ENCODE results near the gene PGM3.

The PGM3 gene

GRCh38 chr6:83183082-83183828 lies 9.8 kb downstream of the PGM3 start:
- DNase-seq: no peak

DNA sequence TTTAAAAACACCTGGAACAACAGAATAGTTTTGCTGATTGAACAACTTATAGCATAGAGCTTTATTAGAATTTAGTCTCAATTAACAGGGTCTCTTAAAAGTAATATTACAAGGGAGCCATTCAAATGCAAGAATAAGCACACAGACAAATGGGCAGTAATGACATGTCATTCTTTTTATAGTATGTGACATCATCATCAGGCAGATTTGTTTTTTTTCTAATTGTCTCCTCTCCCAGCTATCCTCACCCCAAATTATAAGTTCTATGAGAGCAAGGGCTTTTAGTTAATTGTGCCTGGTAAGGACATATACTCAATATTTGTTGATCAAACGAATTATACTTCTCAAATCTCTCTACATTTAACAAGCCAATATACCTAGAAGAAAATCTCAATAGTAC lies 11.0 kb downstream of the PGM3 start:
- DNase-seq: no peak

- DNase-seq: no peak
These were observed 12.6 kb downstream of the PGM3 start for GRCh38 chr6:83180426-83180950.

DNA sequence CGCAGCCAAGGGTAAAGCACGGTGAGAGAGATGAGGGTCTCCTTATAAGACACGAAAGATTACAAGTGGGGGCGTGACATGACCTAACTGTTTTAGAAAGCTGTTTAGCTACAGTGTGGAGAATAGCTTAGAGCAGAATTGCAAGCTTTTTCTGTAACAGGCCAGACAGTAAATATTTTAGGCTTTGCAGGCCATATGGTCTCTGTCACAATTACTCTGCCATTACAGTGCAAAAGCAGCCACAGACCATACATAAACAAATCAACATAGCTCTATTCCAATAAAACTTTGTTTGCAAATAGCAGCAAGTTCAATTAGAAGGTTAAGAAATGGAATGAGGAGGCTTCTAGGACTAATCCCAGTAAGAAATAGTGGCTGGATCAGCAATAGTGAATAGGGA lies 16.8 kb downstream of the PGM3 start:
- DNase-seq: no peak

- no peak for DNase-seq
These were observed 23.6 kb downstream of the PGM3 start for GRCh38 chr6:83169511-83169910.

GRCh38 chr6:83169106-83169505 lies 24.0 kb downstream of the PGM3 start:
- no peak for DNase-seq

GRCh38 chr6:83168556-83168955 lies 24.5 kb downstream of the PGM3 start:
- DNase-seq: no peak

- no peak for DNase-seq
These were observed 25.3 kb downstream of the PGM3 start for GRCh38 chr6:83167726-83168278.

DNA sequence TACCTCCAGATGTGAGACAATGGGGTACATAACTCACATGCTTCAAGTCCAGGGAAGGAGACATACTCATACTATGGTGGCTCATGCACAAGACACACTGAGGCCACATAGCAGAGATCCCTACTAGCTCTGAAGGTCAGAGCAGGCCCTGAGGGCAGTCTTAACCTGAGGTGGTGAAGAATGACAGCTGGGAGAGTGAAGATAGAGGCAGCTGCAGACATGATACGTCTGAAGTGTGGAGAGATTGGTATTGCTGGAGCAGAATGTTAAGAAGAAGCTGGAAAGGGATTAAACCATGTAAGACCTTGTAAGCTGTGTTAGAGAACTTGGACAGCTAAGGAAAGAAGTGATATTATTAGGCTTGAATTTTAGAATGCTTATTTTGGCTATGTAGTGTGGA lies 32.9 kb downstream of the PGM3 start:
- DNase-seq: no peak

DNA sequence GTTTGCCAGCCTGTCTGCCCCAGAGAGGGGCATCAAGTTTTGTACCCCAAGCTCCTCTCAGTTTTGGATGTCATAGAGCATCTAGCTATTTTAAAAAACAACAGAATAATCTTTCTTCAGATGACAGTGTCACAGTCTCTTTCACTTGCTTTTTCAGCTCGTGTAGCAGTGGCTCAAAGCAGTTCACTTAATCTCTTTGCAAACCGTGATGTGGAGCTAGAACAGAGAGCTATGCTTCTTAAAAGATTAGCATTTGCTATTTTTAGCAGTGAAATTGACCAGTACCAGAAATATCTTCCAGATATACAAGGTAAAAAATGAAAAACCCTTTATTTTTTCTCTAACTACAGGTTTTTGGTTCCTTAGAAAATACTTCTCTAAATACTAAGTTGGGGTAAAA lies 37.3 kb downstream of the PGM3 start:
- no peak for DNase-seq

GRCh38 chr6:83153883-83154521 lies 39.1 kb downstream of the PGM3 start:
- no peak for DNase-seq

DNA sequence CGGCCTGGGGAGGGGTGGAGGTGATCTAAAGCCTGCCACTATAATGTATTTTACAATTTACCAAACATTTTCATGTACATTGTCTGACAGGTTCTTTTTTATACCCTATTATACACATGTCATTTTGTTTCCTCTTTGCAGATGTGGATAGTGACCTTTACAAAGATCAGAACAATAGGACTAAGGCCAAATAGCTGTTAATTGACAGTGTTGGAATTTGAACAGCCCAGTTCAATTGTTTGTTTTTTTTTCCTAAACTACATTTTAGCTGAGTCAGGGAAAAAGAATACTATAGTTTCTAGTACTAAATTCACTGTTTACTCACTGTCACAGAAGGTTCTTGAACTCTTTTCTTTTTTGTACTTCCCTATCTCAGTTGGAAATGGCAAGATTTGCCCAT lies 40.2 kb downstream of the PGM3 start:
- DNase-seq: no peak

DNA sequence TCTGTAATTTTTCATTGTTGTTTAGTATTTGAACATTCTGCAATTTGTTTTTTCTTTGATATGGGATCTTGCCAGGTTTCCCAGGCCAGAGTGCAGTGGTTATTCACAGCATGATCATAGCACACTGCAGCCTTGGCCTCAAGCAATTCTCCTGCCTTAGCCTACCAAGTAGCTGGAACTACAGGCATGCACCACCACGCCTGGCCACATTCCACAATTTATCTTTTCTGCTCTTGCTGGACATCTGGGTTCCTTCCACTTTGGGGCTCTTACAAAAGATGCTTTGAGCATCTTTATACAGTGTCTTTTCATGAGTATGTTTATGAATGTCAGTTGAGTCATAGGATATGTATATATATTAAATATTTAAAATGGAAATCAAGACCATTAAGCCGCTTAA lies 42.0 kb downstream of the PGM3 start:
- DNase-seq: no peak

DNA sequence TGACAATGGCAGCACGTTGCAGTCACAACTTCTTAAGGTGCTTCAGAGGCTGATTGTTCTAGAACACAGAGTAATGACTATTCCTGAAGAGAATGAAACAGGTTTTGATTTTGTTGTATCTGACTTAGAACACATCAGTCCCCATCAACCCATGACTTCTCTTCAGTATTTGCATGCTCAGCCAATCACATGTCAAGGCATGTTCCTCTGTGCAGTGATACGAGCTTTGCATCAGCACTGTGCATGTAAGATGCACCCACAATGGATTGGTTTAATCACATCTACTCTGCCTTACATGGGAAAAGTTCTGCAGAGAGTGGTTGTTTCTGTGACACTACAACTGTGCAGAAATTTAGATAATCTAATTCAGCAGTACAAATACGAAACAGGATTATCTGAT lies 54.3 kb downstream of the PGM3 start:
- DNase-seq: no peak

- no peak for DNase-seq
These were observed 54.8 kb downstream of the PGM3 start for GRCh38 chr6:83138118-83138722.

DNA sequence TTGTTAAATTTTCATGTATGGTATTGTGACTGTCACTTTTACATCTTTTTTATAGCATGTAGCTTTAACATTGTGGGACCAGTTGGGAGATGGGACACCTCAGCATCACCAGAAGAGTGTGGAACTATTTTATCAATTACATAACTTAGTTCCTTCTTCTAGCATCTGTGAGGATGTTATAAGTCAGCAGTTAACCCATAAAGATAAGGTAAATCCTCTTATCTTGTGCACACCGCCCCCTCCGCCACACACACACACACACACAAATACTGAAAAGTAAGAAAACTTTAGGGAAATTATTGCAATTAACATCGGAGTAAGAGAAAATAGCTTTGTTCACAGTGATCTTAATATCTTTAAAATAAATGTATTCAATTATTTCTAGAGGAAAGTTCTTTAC lies 60.9 kb downstream of the PGM3 start:
- no peak for DNase-seq

- DNase-seq: no peak
These were observed 65.1 kb downstream of the PGM3 start for GRCh38 chr6:83127976-83128375.

- DNase-seq: no peak
These were observed 65.8 kb downstream of the PGM3 start for GRCh38 chr6:83127258-83127657.

DNA sequence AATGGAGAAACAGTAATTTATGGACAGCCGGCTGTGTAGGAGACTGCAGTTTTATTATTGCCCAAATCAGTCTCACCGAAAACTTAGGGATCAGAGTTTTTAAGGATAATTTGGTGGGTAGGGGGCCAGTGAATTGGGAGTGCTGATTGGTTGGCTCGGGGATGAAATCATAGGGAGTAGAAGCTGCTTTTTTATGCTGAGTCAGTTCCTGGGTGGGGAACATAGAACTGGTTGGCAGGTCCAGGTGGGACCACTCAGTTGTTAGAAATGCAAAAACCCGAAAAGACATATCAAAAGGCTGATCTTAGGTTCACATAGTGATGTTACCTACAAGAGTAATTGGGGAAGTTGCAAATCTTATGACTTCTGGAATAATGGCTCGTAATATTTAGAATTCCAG lies 66.3 kb downstream of the PGM3 start:
- no peak for DNase-seq

- no peak for DNase-seq
These were observed 66.8 kb downstream of the PGM3 start for GRCh38 chr6:83126223-83126622.

GRCh38 chr6:83125425-83125824 lies 67.6 kb downstream of the PGM3 start:
- no peak for DNase-seq

GRCh38 chr6:83124553-83124952 lies 68.5 kb downstream of the PGM3 start:
- DNase-seq: no peak

GRCh38 chr6:83119742-83120300 lies 73.2 kb downstream of the PGM3 start:
- no peak for DNase-seq

DNA sequence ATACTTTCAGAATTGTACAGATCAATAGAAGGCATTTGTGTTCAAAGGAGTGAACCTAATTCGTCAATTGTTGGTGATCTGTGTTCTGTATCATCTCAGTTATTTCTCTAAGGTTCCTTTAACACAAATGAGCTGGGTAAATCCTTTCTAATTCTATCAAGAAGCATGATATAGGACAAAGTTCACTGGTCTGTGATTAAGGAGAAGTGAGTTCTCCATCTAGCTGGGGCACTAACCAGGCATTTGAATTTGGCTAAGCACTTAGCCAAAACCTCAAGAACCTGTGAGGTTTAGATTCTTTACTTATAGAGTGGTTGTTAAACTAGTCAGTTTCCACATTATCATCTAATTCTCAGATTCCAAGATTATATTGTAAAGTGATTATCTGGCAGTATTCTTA lies 75.3 kb downstream of the PGM3 start:
- no peak for DNase-seq
